Activated naive CD4-positive, alpha-beta T cell treated with anti-CD3 and anti-CD28 coated beads, Interleukin-2, amount 50 U/mL, for 72 hours (primary cell): ENCODE measurements around the gene COG7. TPM values are rescaled to one million over a fixed set of nuclear protein-coding genes. Genes with fewer than 3 reads are reported as not detected.

Experiments used
- ATAC-seq, 2 donors: fragments of 150-1000 bp; cut with Tn5 transposase; 2 replicates each; pipeline ENCODE4 v1.10.0; 2021; ENCODE audit warnings: mild to moderate bottlenecking in 2 of 2, moderate library complexity in 2 of 2
- DNase-seq, 2 donors: peaks; one replicate each; pipeline ENCODE4 v3.0.0; 2021 to 2022; ENCODE audit warnings: low spot score in 2 of 2
- H3K27ac Mint-ChIP-seq, 2 donors: one replicate each; pipeline ENCODE4 v1.8.0; 2022; ENCODE audit warnings: mild to moderate bottlenecking in 2 of 2, mixed read lengths in 2 of 2
- H3K36me3 Mint-ChIP-seq, 2 donors: one replicate each; pipeline ENCODE4 v1.8.0; 2022; ENCODE audit warnings: mixed read lengths in 2 of 2
- H3K9me3 Mint-ChIP-seq, 2 donors: one replicate each; pipeline ENCODE4 v1.8.0; 2022; ENCODE audit warnings: mixed read lengths in 2 of 2
- total RNA-seq, 2 donors: library from RNA; stranded (reverse); gene quantifications; one replicate each; pipeline ENCODE4 v1.2.3, GENCODE V29; 2022

The COG7 gene
- 10 to 100 TPM; 24.4 to 30.1 TPM for total RNA-seq

- ATAC-seq (peak; percentile 94 to 95), DNase-seq (peak; percentile 86 to 89)
- no peaks in the 10 kb centered on the region for H3K9me3 Mint-ChIP-seq
These were observed at the start of gene COG7 for GRCh38 chr16:23452572-23453337. Gene COG7, minus strand, starts transcription at chr16:23453189. Its CDS starts 195 bp downstream, at chr16:23452994.

GRCh38 chr16:23502466-23502865 lies 49.5 kb upstream of the COG7 start:
- H3K36me3 Mint-ChIP-seq, result no peaks in the 10 kb centered on the region

More at GRCh38 chr16:23452572-23453337, at the start of gene COG7:
- Mint-ChIP-seq H3K36me3 (peaks cover 10 to 11% of the 10 kb centered on the region in 2 donors), H3K27ac (peak within 1 kb of the TSS; percentile 95)

GRCh38 chr16:23501291-23501690 lies 48.3 kb upstream of the COG7 start:
- no peaks in the 10 kb centered on the region for H3K9me3 Mint-ChIP-seq
- no peaks in the 10 kb centered on the region for H3K36me3 Mint-ChIP-seq
- ATAC-seq, result no peak

More at GRCh38 chr16:23502466-23502865, 49.5 kb upstream of the COG7 start:
- DNase-seq, result no peak
- ATAC-seq, result no peak
- Mint-ChIP-seq H3K27ac (no peak overlapping the region), H3K9me3 (no peaks in the 10 kb centered on the region)

GRCh38 chr16:23500862-23501225 lies 47.9 kb upstream of the COG7 start:
- Mint-ChIP-seq H3K36me3 (no peaks in the 10 kb centered on the region), H3K9me3 (no peaks in the 10 kb centered on the region), H3K27ac (peak overlapping the region in 1 of 2 donors; percentile 50)
- DNase-seq, result no peak
- ATAC-seq, result no peak

More at GRCh38 chr16:23501291-23501690, 48.3 kb upstream of the COG7 start:
- H3K27ac Mint-ChIP-seq, result peak overlapping the region in 1 of 2 donors; percentile 50
- no peak for DNase-seq

GRCh38 chr16:23500212-23500861 lies 47.3 kb upstream of the COG7 start:
- Mint-ChIP-seq H3K36me3 (no peaks in the 10 kb centered on the region), H3K27ac (peak overlapping the region in 1 of 2 donors; percentile 70), H3K9me3 (no peaks in the 10 kb centered on the region)
- DNase-seq (no peak), ATAC-seq (no peak)

- Mint-ChIP-seq H3K9me3 (no peaks in the 10 kb centered on the region), H3K36me3 (no peaks in the 10 kb centered on the region), H3K27ac (peak overlapping the region in 1 of 2 donors; percentile 70)
- no peak for DNase-seq
- ATAC-seq, result no peak
These were observed 46.8 kb upstream of the COG7 start for GRCh38 chr16:23499801-23500200.

GRCh38 chr16:23498863-23499262 lies 45.9 kb upstream of the COG7 start:
- peak overlapping the region in 1 of 2 donors; percentile 62 for H3K27ac Mint-ChIP-seq
- DNase-seq, result no peak
- H3K36me3 Mint-ChIP-seq, result no peaks in the 10 kb centered on the region
- no peaks in the 10 kb centered on the region for H3K9me3 Mint-ChIP-seq
- ATAC-seq, result no peak

GRCh38 chr16:23497543-23497868 lies 44.5 kb upstream of the COG7 start:
- peak overlapping the region; percentile 27 to 92 for H3K27ac Mint-ChIP-seq

GRCh38 chr16:23496821-23497542 lies 44.0 kb upstream of the COG7 start:
- Mint-ChIP-seq H3K27ac (peak overlapping the region; percentile 27 to 92), H3K9me3 (no peaks in the 10 kb centered on the region), H3K36me3 (no peaks in the 10 kb centered on the region)
- DNase-seq (no peak), ATAC-seq (no peak)

More at GRCh38 chr16:23497543-23497868, 44.5 kb upstream of the COG7 start:
- no peaks in the 10 kb centered on the region for H3K9me3 Mint-ChIP-seq
- DNase-seq (no peak), ATAC-seq (no peak)
- no peaks in the 10 kb centered on the region for H3K36me3 Mint-ChIP-seq

- H3K9me3 Mint-ChIP-seq, result no peaks in the 10 kb centered on the region
- DNase-seq, result no peak
- no peaks in the 10 kb centered on the region for H3K36me3 Mint-ChIP-seq
- peak overlapping the region; percentile 36 to 48 for H3K27ac Mint-ChIP-seq
- no peak for ATAC-seq
These were observed 42.7 kb upstream of the COG7 start for GRCh38 chr16:23495671-23496070.

GRCh38 chr16:23494188-23494587 lies 41.2 kb upstream of the COG7 start:
- DNase-seq, result no peak
- Mint-ChIP-seq H3K9me3 (no peaks in the 10 kb centered on the region), H3K27ac (peak overlapping the region; percentile 44 to 87), H3K36me3 (no peaks in the 10 kb centered on the region)
- no peak for ATAC-seq

- Mint-ChIP-seq H3K36me3 (no peaks in the 10 kb centered on the region), H3K9me3 (no peaks in the 10 kb centered on the region), H3K27ac (no peak overlapping the region)
- DNase-seq (no peak), ATAC-seq (no peak)
These were observed 38.8 kb upstream of the COG7 start for GRCh38 chr16:23491490-23492391.

GRCh38 chr16:23486480-23486879 lies 33.5 kb upstream of the COG7 start:
- Mint-ChIP-seq H3K36me3 (peaks cover 0 to 7% of the 10 kb centered on the region in 2 donors), H3K9me3 (no peaks in the 10 kb centered on the region), H3K27ac (peak overlapping the region in 1 of 2 donors; percentile 81)
- no peak for ATAC-seq
- DNase-seq, result no peak

- no peak for ATAC-seq
- Mint-ChIP-seq H3K36me3 (peaks cover 0 to 7% of the 10 kb centered on the region in 2 donors), H3K9me3 (no peaks in the 10 kb centered on the region), H3K27ac (peak overlapping the region in 1 of 2 donors; percentile 81)
- no peak for DNase-seq
These were observed 32.9 kb upstream of the COG7 start for GRCh38 chr16:23485841-23486240.

- Mint-ChIP-seq H3K9me3 (no peaks in the 10 kb centered on the region), H3K36me3 (peaks cover 0 to 7% of the 10 kb centered on the region in 2 donors), H3K27ac (peak overlapping the region in 1 of 2 donors; percentile 81)
- no peak for DNase-seq
- ATAC-seq, result no peak
These were observed 32.2 kb upstream of the COG7 start for GRCh38 chr16:23485257-23485614.

GRCh38 chr16:23484510-23485256 lies 31.7 kb upstream of the COG7 start:
- Mint-ChIP-seq H3K9me3 (no peaks in the 10 kb centered on the region), H3K36me3 (peaks cover 0 to 7% of the 10 kb centered on the region in 2 donors), H3K27ac (peak overlapping the region in 1 of 2 donors; percentile 84)
- ATAC-seq (no peak), DNase-seq (no peak)
